ENCODE results near the gene RTN4RL1. TPM values are rescaled to one million over a fixed set of nuclear protein-coding genes. Genes with fewer than 3 reads are reported as not detected.

RTN4RL1 gene
- total RNA-seq, 4 donors from 2014 or later, result 7.3 to 12.6 (median 7.8) TPM

DNA sequence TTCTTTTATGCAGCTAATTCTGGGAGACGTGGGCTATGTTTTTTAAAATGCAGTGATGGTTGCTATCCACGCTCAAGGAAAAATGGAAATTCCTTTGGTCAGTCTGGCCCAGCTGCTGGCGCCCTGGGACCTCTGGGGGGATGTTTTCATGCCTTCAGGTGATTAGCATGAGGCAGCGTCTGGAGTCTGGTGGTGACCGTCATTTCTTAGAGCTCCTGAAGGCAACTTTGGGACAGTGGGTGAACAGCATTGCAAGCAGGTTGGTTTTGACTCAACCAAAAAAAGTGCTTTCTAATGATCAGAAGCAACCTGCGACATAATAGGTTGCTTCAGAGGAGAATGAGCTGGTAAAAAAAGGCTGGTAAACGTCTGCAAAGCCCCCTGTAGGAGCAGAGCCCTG lies 113.0 kb downstream of the RTN4RL1 start:
- peaks cover 0 to 21% (median 9%) of the 10 kb centered on the region in 4 donors for H3K4me1 ChIP-seq
- H3K36me3 ChIP-seq, result no peaks in the 10 kb centered on the region
- no peak for TF ChIP-seq POLR2A (IDR thresholded peaks at IDR 0.05)
- TF ChIP-seq, protein P1, sequence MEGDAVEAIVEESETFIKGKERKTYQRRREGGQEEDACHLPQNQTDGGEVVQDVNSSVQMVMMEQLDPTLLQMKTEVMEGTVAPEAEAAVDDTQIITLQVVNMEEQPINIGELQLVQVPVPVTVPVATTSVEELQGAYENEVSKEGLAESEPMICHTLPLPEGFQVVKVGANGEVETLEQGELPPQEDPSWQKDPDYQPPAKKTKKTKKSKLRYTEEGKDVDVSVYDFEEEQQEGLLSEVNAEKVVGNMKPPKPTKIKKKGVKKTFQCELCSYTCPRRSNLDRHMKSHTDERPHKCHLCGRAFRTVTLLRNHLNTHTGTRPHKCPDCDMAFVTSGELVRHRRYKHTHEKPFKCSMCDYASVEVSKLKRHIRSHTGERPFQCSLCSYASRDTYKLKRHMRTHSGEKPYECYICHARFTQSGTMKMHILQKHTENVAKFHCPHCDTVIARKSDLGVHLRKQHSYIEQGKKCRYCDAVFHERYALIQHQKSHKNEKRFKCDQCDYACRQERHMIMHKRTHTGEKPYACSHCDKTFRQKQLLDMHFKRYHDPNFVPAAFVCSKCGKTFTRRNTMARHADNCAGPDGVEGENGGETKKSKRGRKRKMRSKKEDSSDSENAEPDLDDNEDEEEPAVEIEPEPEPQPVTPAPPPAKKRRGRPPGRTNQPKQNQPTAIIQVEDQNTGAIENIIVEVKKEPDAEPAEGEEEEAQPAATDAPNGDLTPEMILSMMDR (IDR thresholded peaks at IDR 0.05), result no peak
- no peak for TF ChIP-seq EP300 (IDR thresholded peaks at IDR 0.05)
- H3K27ac ChIP-seq, result no peak overlapping the region
- H3K27me3 ChIP-seq, result peaks cover 0 to 99% of the 10 kb centered on the region in 2 donors
- WGBS, 2 donors, result 45 to 55% methylated on average over 7 of the region's 7 CpGs
- no peaks in the 10 kb centered on the region for H3K9me3 ChIP-seq
- DNase-seq (ENCODE audit: low spot score in 2 of 2), result no peak
- no peak overlapping the region for H3K4me3 ChIP-seq

DNA sequence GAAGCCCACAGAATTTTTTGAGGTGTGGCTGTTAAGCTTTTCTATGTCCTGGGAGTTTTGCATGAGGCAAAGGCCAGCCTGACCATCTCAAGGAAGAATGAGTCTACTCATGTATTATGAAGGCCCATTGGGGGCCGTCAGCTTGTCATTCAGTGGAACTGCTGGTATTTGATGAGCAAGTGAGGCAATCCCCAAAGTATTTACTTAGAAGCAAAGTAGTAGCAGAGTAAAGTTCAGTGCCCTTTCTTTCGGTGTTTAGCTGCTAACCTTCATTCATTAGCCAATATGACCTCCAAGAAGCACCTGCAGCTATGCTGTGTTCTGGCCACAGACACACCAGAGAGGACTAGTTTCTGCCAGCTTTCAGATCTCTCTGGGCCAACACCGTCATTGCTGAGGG lies 115.1 kb downstream of the RTN4RL1 start:
- Histone ChIP-seq H3K9me3 (no peaks in the 10 kb centered on the region), H3K27ac (no peak overlapping the region), H3K27me3 (peaks cover 0 to 99% of the 10 kb centered on the region in 2 donors), H3K4me3 (no peak overlapping the region), H3K4me1 (peaks cover 0 to 22% (median 9%) of the 10 kb centered on the region in 4 donors), H3K36me3 (no peaks in the 10 kb centered on the region)
- DNase-seq (ENCODE audit: low spot score in 2 of 2), result no peak
- 60 to 74% methylated on average over 3 of the region's 3 CpGs for WGBS, 2 donors
- no peak for TF ChIP-seq EP300 (IDR thresholded peaks at IDR 0.05)
- TF ChIP-seq POLR2A (IDR thresholded peaks at IDR 0.05), result no peak
- TF ChIP-seq, protein P1 (IDR thresholded peaks at IDR 0.05), result no peak

DNA sequence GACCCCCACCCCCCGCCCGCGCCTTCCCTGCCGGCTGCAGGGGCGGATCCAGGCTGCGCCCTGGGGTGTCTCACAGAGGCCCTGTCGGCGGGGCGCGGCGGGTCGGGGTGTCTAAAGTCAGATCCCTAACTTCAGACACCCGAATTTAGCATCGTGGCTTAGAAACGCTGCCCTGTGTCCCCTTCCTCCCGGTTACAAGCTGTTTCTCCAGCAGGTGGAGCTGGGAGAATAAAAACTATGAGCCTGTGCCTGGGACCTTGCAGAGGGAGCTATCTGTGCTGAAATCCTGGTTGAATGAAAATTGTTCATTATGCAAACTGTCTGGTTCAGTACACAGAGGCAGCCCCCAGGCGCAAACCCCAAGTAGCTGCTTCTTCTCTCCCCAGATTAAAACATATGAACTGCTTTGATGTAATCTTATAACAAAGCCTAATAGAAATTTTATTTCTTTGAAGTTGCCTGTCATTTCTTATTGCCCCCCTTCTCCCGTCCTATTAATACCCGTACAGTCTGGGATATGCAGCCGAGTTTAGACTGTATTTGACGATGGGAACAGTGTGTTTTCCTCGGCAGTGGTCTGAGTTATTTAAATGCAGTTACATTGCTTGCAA lies 116.3 kb downstream of the RTN4RL1 start:
- Histone ChIP-seq H3K4me3 (peak overlapping the region in 1 of 4 donors; percentile 39), H3K36me3 (no peaks in the 10 kb centered on the region), H3K27ac (no peak overlapping the region), H3K9me3 (no peaks in the 10 kb centered on the region), H3K4me1 (peaks cover 0 to 22% (median 9%) of the 10 kb centered on the region in 4 donors), H3K27me3 (peaks cover 0 to 89% of the 10 kb centered on the region in 2 donors)
- TF ChIP-seq, protein P1 (IDR thresholded peaks at IDR 0.05), result peak; percentile 45 to 85 (median 58)
- no peak for TF ChIP-seq EP300 (IDR thresholded peaks at IDR 0.05)
- TF ChIP-seq POLR2A (IDR thresholded peaks at IDR 0.05), result no peak
- 6 to 7% methylated on average over 11 to 22 of the region's 22 CpGs for WGBS, 2 donors
- peak; percentile 38 to 79 for DNase-seq (ENCODE audit: low spot score in 2 of 2)

DNA sequence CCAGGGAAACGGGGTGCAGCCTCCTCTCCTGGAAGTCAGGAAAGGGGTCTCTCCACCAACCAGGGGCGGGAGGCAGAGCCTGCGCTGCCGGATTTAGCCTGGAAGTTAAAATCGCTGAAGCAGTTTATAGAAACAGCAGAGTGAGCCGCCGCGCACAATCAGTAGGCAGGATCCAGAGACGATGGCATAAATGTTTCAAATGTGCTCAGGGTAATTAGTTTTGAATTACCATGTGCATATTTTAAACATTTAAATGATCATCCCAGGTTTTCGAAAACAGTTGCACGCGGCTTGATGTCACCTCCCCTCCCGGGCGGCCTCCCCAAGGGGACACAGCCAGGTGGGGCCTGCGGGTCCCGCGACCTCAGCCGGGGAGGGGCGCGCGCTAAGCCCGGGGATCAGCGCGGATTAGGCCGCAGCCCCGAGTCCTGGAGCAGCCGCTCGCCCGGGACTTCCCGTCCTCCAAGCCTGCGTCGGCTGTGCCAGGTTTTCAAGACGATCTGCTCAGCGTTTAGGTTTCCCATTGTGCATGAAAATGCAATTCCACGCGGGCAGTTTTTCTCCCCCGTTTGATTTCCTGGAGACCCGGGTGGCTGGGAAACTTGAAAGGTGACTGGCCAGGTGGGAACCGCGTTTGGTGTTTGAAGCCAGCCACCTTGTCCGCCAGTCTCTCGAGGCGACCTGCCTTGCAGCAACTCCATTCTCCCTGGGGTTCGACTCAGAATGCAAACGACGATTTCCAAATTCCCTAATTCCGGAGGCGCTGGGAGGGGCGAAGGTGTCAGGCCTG lies 117.0 kb downstream of the RTN4RL1 start:
- WGBS, 2 donors, result 4 to 5% methylated on average over 45 to 48 of the region's 49 CpGs
- peaks cover 0 to 82% of the 10 kb centered on the region in 2 donors for H3K27me3 ChIP-seq
- no peak for DNase-seq (ENCODE audit: low spot score in 2 of 2)

More for the DNA sequence above, 117.0 kb downstream of the RTN4RL1 start:
- H3K4me1 ChIP-seq, result peaks cover 0 to 22% (median 9%) of the 10 kb centered on the region in 4 donors
- H3K27ac ChIP-seq, result no peak overlapping the region
- H3K9me3 ChIP-seq, result no peaks in the 10 kb centered on the region
- peak overlapping the region in 1 of 4 donors; percentile 39 for H3K4me3 ChIP-seq
- no peaks in the 10 kb centered on the region for H3K36me3 ChIP-seq
- TF ChIP-seq EP300 (IDR thresholded peaks at IDR 0.05) (no peak), POLR2A (IDR thresholded peaks at IDR 0.05) (no peak)
- TF ChIP-seq, protein P1 (IDR thresholded peaks at IDR 0.05), result no peak

All from tibial nerve (tissue), 4 donors.